NB4 (cell line): ENCODE results near the gene STEAP2.
A peak's percentile ranks its signal among the peaks of the same experiment; 100 is the strongest.

ENCODE experiments used
- DNase-seq: peaks from one replicate; pipeline ENCODE4 v3.0.0; 2010; ENCODE audit warnings: low read depth
- H3K4me3 ChIP-seq: one replicate; pipeline ENCODE4 v1.5.1; 2011; ENCODE audit warnings: mild to moderate bottlenecking, low read depth, low read length, moderate library complexity
- MYC ChIP-seq: IDR thresholded peaks from 2 replicates; pipeline ENCODE4 v1.6.1; 2011; ENCODE audit warnings: low read depth, low read length
- POLR2A ChIP-seq: IDR thresholded peaks from 2 replicates; pipeline ENCODE4 v1.6.1; 2011; ENCODE audit warnings: mild to moderate bottlenecking; ENCODE audit not compliant: insufficient read length; ENCODE audit errors: extremely low read depth
- TF ChIP-seq, protein P1 (sequence below): IDR thresholded peaks from one replicate; pipeline ENCODE4 v1.5.1; 2012; ENCODE audit warnings: low read depth, low read length
- TF ChIP-seq, protein P2 (sequence below): IDR thresholded peaks from 2 replicates; pipeline ENCODE4 v1.6.1; 2011; ENCODE audit warnings: low read depth, low read length

STEAP2 gene

GRCh38 chr7:90239625-90240228 is 28.2 kb downstream of the STEAP2 start:
- H3K4me3 ChIP-seq = no peak overlapping the region
- TF ChIP-seq POLR2A (no peak), MYC (no peak)
- TF ChIP-seq, protein P1, sequence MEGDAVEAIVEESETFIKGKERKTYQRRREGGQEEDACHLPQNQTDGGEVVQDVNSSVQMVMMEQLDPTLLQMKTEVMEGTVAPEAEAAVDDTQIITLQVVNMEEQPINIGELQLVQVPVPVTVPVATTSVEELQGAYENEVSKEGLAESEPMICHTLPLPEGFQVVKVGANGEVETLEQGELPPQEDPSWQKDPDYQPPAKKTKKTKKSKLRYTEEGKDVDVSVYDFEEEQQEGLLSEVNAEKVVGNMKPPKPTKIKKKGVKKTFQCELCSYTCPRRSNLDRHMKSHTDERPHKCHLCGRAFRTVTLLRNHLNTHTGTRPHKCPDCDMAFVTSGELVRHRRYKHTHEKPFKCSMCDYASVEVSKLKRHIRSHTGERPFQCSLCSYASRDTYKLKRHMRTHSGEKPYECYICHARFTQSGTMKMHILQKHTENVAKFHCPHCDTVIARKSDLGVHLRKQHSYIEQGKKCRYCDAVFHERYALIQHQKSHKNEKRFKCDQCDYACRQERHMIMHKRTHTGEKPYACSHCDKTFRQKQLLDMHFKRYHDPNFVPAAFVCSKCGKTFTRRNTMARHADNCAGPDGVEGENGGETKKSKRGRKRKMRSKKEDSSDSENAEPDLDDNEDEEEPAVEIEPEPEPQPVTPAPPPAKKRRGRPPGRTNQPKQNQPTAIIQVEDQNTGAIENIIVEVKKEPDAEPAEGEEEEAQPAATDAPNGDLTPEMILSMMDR = no peak
- TF ChIP-seq, protein P2, sequence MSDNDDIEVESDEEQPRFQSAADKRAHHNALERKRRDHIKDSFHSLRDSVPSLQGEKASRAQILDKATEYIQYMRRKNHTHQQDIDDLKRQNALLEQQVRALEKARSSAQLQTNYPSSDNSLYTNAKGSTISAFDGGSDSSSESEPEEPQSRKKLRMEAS = no peak
- no peak for DNase-seq

GRCh38 chr7:90242369-90243168 is 31.0 kb downstream of the STEAP2 start:
- no peak overlapping the region for H3K4me3 ChIP-seq
- DNase-seq = no peak
- TF ChIP-seq POLR2A (no peak), MYC (no peak)
- TF ChIP-seq, protein P1 = no peak
- TF ChIP-seq, protein P2 = no peak

- no peak overlapping the region for H3K4me3 ChIP-seq
- TF ChIP-seq, protein P2 = no peak
- no peak for TF ChIP-seq POLR2A
- no peak for TF ChIP-seq MYC
- TF ChIP-seq, protein P1 = no peak
- no peak for DNase-seq
Measured at GRCh38 chr7:90243556-90243955, 32.0 kb downstream of the STEAP2 start.

DNA sequence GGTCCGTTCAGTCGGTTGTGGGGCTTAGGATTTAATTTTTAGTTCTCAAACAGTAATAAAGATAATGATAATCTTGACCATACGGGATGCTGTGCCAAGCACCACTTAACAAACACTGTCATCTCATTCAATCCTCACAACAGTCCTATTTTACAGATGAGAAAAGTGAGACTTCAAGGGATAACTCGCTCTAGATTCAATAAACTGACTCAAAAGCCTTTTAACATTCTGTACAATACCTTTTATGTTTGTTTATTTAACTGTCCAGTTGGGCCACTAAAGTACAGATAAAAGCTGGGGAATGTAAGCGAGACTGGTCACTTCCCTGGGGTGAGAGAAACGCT is 33.0 kb downstream of the STEAP2 start:
- peak overlapping the region; percentile 89 for H3K4me3 ChIP-seq
- DNase-seq = no peak
- TF ChIP-seq POLR2A = no peak
- TF ChIP-seq, protein P2 = no peak
- TF ChIP-seq, protein P1 = no peak
- TF ChIP-seq MYC = no peak

GRCh38 chr7:90244909-90245851 is 33.6 kb downstream of the STEAP2 start, which contains the start of gene CFAP69:
CFAP69 (plus strand) TSS chr7:90245174; CDS start chr7:90245425, 251 bp downstream.
- TF ChIP-seq POLR2A (no peak), MYC (no peak)
- TF ChIP-seq, protein P1 = no peak
- TF ChIP-seq, protein P2 = peak; percentile 11; the same call in 1 of the 2 replicates
- peak; percentile 90 for DNase-seq
- peak within 1 kb of the TSS; percentile 89 for H3K4me3 ChIP-seq
